B cell (primary cell): Measurements from ENCODE around the gene JAG1. TPM values are rescaled to one million over a fixed set of nuclear protein-coding genes. Genes with fewer than 3 reads are reported as not detected.

Source experiments
- ATAC-seq: fragments of 200-7000 bp; cut with Tn5 transposase; one replicate; pipeline ENCODE4 v1.10.0; 2021; ENCODE audit warnings: low read depth, mild to moderate bottlenecking, moderate number of reproducible peaks, moderate library complexity
- CTCF ChIA-PET: fragments of 350-600 bp; sonication (Branson Sonifier 250); formaldehyde crosslinking; loops from one replicate; lab custom pipeline; 2021; ENCODE audit warnings: antibody characterized with exemption, inconsistent platforms; lab: Charles Lee
- POLR2A ChIA-PET: fragments of 350-600 bp; sonication (Branson Sonifier 250); formaldehyde crosslinking; loops from one replicate; lab custom pipeline; 2021; ENCODE audit warnings: antibody characterized with exemption; lab: Charles Lee
- DNase-seq: peaks from one replicate; pipeline ENCODE4 v3.0.0; 2013
- H2AFZ ChIP-seq: 2 replicates; pipeline ENCODE4 v1.6.1; 2012; ENCODE audit warnings: mild to moderate bottlenecking, low read depth, low read length; ENCODE audit not compliant: insufficient read depth, poor library complexity, severe bottlenecking
- H3K27ac ChIP-seq, 2 donors: 1 replicate in 1 of 2; 2 replicates in 1 of 2; pipeline ENCODE4 v1.5.1; 2012 to 2013; ENCODE audit warnings: low read length in 2 of 2, mild to moderate bottlenecking in 2 of 2, moderate library complexity in 1 of 2
- H3K27me3 ChIP-seq, 4 experiments: fragments of 200-600 bp in 1 of 4; sonication (generic) in 1 of 4; replicated peaks in 1 of 4; 1 replicate in 2 of 4; 2 replicates in 2 of 4; pipeline versions ENCODE4 v1.6.1 to v1.7.0; 2013 to 2016; ENCODE audit warnings: low read length in 3 of 4, mild to moderate bottlenecking in 2 of 4, mixed read lengths in 1 of 4, moderate library complexity in 1 of 4; ENCODE audit not compliant: insufficient read depth in 4 of 4, control insufficient read depth in 3 of 4; ENCODE audit errors: control extremely low read depth in 1 of 4
- H3K36me3 ChIP-seq, 2 experiments: replicated peaks in 1 of 2; 1 replicate in 1 of 2; 2 replicates in 1 of 2; pipeline versions ENCODE4 v1.6.1 to v1.7.1; 2013; ENCODE audit warnings: low read length in 1 of 2; ENCODE audit not compliant: insufficient read depth in 2 of 2, control insufficient read depth in 1 of 2; ENCODE audit errors: control extremely low read depth in 1 of 2, extremely low read depth in 1 of 2
- H3K4me1 ChIP-seq, 2 donors: fragments of 200-600 bp in 1 of 2; sonication (generic) in 1 of 2; 1 replicate in 1 of 2; 2 replicates in 1 of 2; pipeline versions ENCODE4 v1.5.1 to v1.6.1; 2013 to 2017; ENCODE audit warnings: low read length in 2 of 2; ENCODE audit not compliant: control insufficient read depth in 2 of 2, insufficient read depth in 2 of 2
- H3K4me2 ChIP-seq: replicated peaks from 2 replicates; pipeline ENCODE3; 2012; ENCODE audit warnings: mild to moderate bottlenecking, low read depth, low read length; ENCODE audit not compliant: poor library complexity, severe bottlenecking
- H3K4me3 ChIP-seq, 5 experiments: fragments of 200-600 bp in 1 of 5; sonication (generic) in 1 of 5; 1 replicate in 3 of 5; 2 replicates in 2 of 5; pipeline versions ENCODE4 v1.5.1 to v1.7.0; 2011 to 2016; ENCODE audit warnings: low read length in 4 of 5, mild to moderate bottlenecking in 4 of 5, low read depth in 2 of 5, control low read depth in 1 of 5, moderate library complexity in 1 of 5; ENCODE audit not compliant: insufficient read depth in 1 of 5; ENCODE audit errors: control extremely low read depth in 1 of 5, extremely low read depth in 1 of 5
- H3K79me2 ChIP-seq: fragments of 200-600 bp; sonication (generic); one replicate; pipeline ENCODE4 v1.6.0; 2016; ENCODE audit warnings: low read length; ENCODE audit not compliant: control insufficient read depth, insufficient read depth
- H3K9ac ChIP-seq: fragments of 200-600 bp; sonication (generic); 2 replicates; pipeline ENCODE4 v1.6.1; 2017; ENCODE audit warnings: mild to moderate bottlenecking, low read length, moderate library complexity
- H3K9me3 ChIP-seq, 3 donors: one replicate each; pipeline versions ENCODE4 v1.6.1 to v1.7.1; 2013; ENCODE audit warnings: low read length in 2 of 3; ENCODE audit not compliant: control insufficient read depth in 2 of 3, insufficient read depth in 1 of 3; ENCODE audit errors: control extremely low read depth in 1 of 3
- H4K20me1 ChIP-seq: 2 replicates; pipeline ENCODE4 v1.6.0; 2012; ENCODE audit warnings: mild to moderate bottlenecking, low read length; ENCODE audit not compliant: insufficient read depth, control insufficient read depth, poor library complexity, severe bottlenecking
- H3K27ac Mint-ChIP-seq: one replicate; pipeline ENCODE4 v1.8.0; 2021; ENCODE audit warnings: mixed read lengths
- H3K27me3 Mint-ChIP-seq: one replicate; pipeline ENCODE4 v1.8.0; 2021; ENCODE audit warnings: mixed read lengths
- H3K4me1 Mint-ChIP-seq: one replicate; pipeline ENCODE4 v1.8.0; 2021; ENCODE audit warnings: mixed read lengths
- H3K4me3 Mint-ChIP-seq: one replicate; pipeline ENCODE4 v1.8.0; 2021; ENCODE audit warnings: mixed read lengths
- H3K9me3 Mint-ChIP-seq: one replicate; pipeline ENCODE4 v1.8.0; 2022; ENCODE audit warnings: mixed read lengths; ENCODE audit not compliant: insufficient read depth
- CTCF ChIP-seq: fragments of 200-600 bp; IDR thresholded peaks from one replicate; pipeline ENCODE4 v1.8.0; 2022; ENCODE audit warnings: antibody characterized with exemption, mild to moderate bottlenecking
- EZH2 ChIP-seq: IDR thresholded peaks from 2 replicates; pipeline ENCODE4 v1.6.1; 2012; ENCODE audit warnings: borderline replicate concordance, low read depth, mild to moderate bottlenecking, moderate library complexity, low read length; ENCODE audit not compliant: insufficient read depth, poor library complexity, severe bottlenecking
- WGBS: methylation state at CpG from one replicate; pipeline ENCODE4 v1.1.5; 2013; ENCODE audit warnings: missing lambda C conversion rate; ENCODE audit not compliant: insufficient coverage; 5-methylcytosine and 5-hydroxymethylcytosine counted together
- intact Hi-C: fragments of 100-400 bp; cut with micrococcal nuclease; formaldehyde crosslinking; loops from one replicate; pipeline ENCODE4 v1.10.0; 2022
- polyA plus RNA-seq: library from polyadenylated mRNA; depleted of rRNA; stranded (reverse); fragments of >200 nt; gene quantifications from 2 replicates; pipeline ENCODE4 v1.2.3, GENCODE V29; 2012
- total RNA-seq, 2 donors: library from RNA; stranded (reverse); fragments of 120-200 nt in 1 of 2; gene quantifications; 1 replicate in 1 of 2; 2 replicates in 1 of 2; pipeline versions ENCODE4 v1.2.3 to v1.2.4, GENCODE V29; 2013 to 2022

JAG1 gene
- total and polyA plus RNA-seq, 2 donors (not counting 1 experiment from before 2014, with no cell fraction given), result not detected

GRCh38 chr20:10662661-10663458 is 10.9 kb downstream of the JAG1 start:
- intact Hi-C loops, result no loop called here
- Histone ChIP-seq H3K27me3 (peaks cover 0 to 32% (median 3%) of the 10 kb centered on the region in 4 experiments), H4K20me1 (no peaks in the 10 kb centered on the region), H3K9ac (no peak overlapping the region), H3K9me3 (peaks cover 0 to 4% (median 0%) of the 10 kb centered on the region in 3 donors), H3K4me3 (no peak overlapping the region), H3K79me2 (no peaks in the 10 kb centered on the region), H3K36me3 (no peaks in the 10 kb centered on the region), H3K4me2 (no peak overlapping the region), H2AFZ (no peak overlapping the region), H3K4me1 (no peaks in the 10 kb centered on the region), H3K27ac (no peak overlapping the region)
- Mint-ChIP-seq H3K27me3 (peaks cover 67% of the 10 kb centered on the region), H3K9me3 (no peaks in the 10 kb centered on the region), H3K4me3 (no peak overlapping the region), H3K27ac (no peak overlapping the region), H3K4me1 (no peaks in the 10 kb centered on the region)
- TF ChIP-seq EZH2 (no peak), CTCF (no peak)
- no peak for ATAC-seq
- CTCF ChIA-PET, result no interaction called here
- POLR2A ChIA-PET, result no interaction called here
- no peak for DNase-seq
- WGBS, result 70% methylated on average over 7 of the region's 10 CpGs

- no peak overlapping the region for H2AFZ ChIP-seq
- no peak for ATAC-seq
- H3K27ac Mint-ChIP-seq, result no peak overlapping the region
- H3K9ac ChIP-seq, result no peak overlapping the region
- DNase-seq, result no peak
- no peak overlapping the region for H3K27ac ChIP-seq
- H3K4me1 Mint-ChIP-seq, result no peaks in the 10 kb centered on the region
- no peak overlapping the region for H3K4me2 ChIP-seq
- CTCF ChIA-PET, result no interaction called here
- peaks cover 61% of the 10 kb centered on the region for H3K27me3 Mint-ChIP-seq
- TF ChIP-seq CTCF (no peak), EZH2 (no peak)
- no peak overlapping the region for H3K4me3 Mint-ChIP-seq
- no peaks in the 10 kb centered on the region for H3K9me3 Mint-ChIP-seq
- no peaks in the 10 kb centered on the region for H3K4me1 ChIP-seq
- no peaks in the 10 kb centered on the region for H4K20me1 ChIP-seq
- H3K9me3 ChIP-seq, result peaks cover 0 to 4% (median 0%) of the 10 kb centered on the region in 3 donors
- WGBS, result 80% methylated on average over 2 of the region's 5 CpGs
- H3K79me2 ChIP-seq, result no peaks in the 10 kb centered on the region
- intact Hi-C loops, result no loop called here
- POLR2A ChIA-PET, result no interaction called here
- no peaks in the 10 kb centered on the region for H3K36me3 ChIP-seq
- no peak overlapping the region for H3K4me3 ChIP-seq
- peaks cover 0 to 24% (median 3%) of the 10 kb centered on the region in 4 experiments for H3K27me3 ChIP-seq
These were observed 11.6 kb downstream of the JAG1 start for GRCh38 chr20:10662151-10662550.
